GM18519 (cell line): ENCODE results near the gene HAAO.
"Not testable (repeated sequence)": the region's sequence is repeated elsewhere in the genome, so short reads cannot be mapped to it uniquely, and the experiment has no call there.

Source experiments
- ATAC-seq: cut with Tn5 transposase; IDR thresholded peaks from one replicate; pipeline ENCODE4 v1.9.1; 2021; ENCODE audit warnings: mild to moderate bottlenecking, moderate library complexity; ENCODE audit not compliant: unreplicated experiment, low FRiP score

Gene HAAO

DNA sequence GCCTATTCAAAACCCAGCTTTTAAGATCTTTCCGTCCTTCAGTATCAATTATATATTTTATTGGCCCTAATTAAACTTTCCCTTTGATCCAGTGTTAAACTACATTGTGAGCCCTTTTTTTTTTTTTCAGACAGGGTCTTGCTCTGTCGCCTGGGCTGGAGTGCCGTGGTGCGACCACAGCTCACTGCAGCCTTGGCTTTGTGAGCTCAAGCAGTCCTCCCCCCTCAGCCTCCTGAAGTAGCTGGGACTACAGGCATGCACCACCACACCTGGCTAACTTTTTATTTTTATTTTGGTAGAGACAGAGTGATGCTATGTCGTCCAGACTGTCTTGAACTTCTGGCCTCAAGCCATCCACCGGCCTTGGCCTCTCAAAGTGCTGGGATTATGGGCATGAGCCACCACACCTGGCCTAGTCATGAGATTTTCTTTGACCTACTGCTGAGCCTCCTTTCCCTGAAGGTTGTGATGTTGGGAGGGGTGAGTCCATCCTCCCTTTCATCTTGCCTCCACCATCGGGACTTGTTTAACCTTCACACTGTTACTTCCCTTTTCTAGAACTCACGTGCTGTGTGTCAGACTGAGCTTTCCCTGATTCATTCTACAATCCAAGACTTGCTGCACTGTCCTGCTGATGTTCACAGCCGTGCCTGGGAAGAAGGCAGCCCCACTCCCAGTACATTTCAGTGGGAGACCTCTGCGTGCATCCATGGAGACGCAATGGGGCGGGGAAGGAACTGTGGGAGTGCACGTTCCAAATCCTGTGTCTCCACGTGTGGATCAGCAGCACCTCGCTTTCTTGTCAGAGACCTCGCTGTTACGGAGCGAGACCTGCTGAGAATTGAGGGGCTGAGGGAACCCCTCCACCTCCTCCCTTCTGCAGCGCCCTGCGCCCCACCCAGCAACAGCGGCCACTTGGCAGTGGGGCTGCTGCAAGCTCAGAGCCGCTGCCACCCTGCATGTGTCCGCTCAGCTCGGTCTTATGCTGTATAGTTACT, 39.3 kb downstream of the HAAO start:
- ATAC-seq = no peak

DNA sequence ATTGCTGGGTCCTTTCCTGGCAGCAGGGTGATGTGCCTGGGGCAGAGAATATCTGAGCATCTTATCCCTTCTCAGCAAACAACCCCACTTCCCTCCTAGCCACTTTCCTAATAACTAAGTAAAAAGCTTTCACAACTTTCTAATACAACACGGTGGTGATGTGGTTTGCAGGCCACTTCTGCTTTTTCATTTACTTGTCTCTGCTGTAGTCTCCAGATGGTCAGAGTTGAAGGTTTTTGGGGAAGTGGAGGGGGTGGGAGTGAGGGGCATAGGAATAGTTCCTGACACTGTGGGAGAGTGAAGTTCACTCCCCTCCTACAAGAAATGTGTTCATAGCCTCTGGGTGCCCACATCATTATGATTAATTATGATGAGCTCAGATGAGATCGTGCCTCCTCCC, 40.1 kb downstream of the HAAO start:
- ATAC-seq = peak; percentile 73

DNA sequence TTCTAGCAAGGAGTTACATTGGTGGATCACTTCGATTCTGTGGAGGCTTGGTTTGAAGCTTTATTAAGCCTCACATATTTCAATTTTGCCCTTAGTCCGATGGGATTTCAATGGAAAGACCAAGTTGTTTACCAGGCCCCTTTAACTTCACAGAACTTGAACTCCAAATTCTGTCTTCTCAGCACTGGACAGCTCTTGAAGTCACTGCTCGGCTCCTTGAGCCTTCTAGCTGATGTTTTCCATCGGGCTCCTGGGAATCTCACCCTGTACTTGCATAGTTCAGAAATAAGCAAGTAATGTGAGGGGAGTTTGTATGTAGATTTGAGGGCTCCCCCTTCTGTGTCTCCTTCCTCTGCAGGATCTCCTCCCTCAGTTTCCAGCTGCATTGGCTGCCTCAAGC, 43.5 kb downstream of the HAAO start:
- no peak for ATAC-seq

DNA sequence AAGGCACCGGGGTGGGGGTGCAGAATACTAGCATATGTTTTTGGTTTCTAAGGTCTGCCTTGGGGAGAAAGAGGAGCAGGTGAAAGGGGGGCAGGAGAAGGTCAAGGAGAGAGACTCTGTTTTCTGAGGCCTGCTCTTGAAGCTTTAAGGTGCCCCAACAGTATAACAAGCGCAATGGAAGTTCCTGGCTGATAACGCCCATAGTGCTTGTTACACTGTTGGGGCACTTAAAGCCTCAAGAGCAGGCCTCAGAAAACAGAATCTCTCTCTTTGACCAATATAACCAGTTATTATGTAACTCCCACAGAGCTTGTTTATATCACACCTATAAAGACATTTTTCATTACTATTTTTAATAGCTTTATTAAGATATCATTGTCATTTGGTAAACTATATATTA, 45.0 kb downstream of the HAAO start:
- no peak for ATAC-seq

DNA sequence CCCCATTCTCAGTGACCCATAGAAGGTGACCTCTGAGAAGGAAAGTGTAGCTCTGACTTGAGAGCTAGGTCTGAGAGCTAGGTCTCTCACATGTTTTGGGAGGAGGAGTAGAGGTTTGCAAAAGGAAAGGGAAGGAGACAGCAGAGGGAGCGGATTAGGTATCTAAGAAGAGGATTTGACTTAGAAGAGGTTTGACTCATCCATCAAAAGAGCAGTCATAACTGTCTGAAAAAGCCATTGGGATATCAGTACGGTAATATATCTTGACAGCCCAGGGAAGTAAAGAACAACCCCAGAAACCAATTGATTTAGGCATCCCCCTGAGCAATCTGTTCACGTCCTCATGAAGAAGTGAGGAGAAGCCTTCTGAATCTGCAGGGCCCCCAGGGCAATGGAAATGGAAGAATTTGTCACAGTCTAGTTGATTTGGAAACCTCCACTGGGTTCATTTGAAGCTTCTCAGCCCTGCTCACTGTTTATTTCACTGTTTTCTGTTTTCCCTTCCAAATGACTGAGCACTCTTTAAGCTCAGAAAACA, 47.8 kb downstream of the HAAO start:
- no peak for ATAC-seq

DNA sequence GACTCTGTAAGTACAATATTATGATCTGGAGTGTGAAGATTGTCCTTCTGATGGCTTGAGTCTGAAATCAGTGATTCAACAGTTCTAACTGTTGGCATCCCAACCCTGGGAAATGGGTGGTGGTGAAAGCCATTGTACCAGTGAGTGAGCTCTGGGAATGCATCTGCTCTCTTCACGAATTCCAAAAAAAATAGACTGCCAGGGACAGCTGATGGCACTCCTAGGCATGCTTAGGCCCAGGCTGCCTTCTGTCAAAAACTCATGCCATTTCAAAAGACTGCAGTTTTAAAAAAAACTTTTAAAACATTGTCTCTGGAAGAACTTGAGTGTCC, 48.8 kb downstream of the HAAO start:
- ATAC-seq = no peak

DNA sequence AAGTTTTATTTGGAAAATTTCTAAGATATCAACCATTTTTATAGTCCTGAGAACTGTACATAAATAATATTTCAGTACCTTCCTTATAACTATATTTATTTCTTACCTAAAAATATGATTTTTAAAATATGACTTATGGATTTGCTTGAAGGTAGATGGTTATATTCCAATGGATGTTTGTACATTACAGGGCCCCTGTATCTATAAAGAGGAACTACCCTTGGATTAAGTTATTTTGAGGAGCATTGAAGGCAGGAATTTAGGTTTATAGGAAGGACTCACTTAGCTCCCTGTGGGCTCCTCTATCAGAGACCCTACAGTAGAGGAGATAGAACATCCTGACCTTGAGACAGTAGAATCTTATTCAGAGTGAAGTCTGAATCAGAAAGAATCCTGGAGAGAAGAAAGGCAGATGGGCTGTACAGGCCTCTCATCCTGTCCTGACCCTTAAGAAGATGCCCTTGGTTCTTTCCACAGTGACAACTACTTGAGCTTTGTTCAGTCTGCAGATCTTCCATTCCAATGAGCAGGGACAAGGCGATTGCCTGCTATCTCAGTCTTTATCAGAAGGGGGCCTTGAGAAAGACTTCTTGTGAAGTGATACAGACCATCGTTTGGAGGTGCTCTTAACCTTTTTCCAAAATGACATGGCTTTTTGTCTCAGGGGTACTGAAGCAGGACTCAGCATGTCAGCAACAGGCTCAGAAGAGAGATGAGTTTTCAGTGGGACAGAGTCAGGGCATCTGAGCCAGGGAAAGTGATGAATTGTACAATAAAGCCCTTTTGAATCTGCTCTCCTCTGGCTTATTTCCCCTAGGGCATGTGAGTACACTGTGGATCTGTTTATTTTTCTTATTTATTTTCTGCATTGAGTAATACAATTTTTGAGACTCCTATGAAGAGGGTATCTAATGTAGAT, 49.4 kb downstream of the HAAO start:
- ATAC-seq = no peak

DNA sequence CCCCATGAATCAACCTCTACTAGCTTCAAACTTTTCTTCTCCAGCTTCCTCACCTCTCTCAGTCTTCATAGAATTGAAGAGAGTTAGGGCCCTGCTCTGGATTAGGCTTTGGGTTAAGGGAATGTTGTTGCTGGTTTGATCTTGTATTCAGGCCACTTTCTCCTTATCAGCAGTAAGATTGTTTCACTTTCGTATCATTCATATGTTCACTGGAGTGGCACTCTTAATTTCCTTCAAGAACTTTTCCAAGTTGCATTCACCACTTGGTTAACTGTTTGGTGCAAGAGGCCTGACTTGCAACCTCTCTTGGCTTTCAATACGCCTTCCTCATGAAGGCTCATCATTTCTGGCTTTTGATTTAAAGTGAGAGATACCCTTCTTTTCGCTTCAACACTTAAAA, 51.2 kb downstream of the HAAO start:
- ATAC-seq = no peak

DNA sequence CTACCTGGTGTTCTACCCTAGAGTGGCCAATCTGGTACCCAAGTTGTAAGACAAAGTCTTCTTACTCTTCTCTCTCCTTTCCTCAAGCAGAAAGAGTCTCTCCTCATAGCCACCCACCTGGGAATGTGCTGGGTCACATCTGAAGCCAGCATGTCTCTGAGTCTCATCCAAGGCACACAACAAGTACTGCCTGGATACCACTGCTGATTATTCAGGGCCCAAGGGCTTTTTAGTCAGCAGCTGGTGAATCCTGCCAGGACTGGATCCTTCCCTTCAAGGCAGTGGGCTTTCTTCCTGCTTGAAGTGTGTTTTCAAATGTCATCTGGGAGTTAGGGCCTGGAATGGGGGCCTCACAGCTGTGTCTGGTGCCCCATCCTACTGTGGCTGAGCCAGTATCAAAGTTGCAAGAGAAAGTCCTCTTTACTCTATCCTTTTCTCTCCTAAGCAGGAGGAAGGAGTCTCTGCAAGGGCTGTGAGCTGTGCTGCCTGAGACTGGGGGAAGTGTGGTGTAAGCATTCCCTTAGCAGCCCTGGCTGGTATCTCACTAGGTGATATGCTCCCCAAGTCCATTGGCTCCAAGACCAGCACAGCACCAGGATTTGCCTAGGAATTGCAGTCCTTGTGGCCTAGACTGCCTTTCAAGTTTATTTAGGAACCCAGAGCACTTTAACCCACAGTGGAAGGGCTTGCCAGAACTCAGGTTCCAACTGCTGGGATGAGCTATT, 55.6 kb downstream of the HAAO start:
- ATAC-seq = no peak

DNA sequence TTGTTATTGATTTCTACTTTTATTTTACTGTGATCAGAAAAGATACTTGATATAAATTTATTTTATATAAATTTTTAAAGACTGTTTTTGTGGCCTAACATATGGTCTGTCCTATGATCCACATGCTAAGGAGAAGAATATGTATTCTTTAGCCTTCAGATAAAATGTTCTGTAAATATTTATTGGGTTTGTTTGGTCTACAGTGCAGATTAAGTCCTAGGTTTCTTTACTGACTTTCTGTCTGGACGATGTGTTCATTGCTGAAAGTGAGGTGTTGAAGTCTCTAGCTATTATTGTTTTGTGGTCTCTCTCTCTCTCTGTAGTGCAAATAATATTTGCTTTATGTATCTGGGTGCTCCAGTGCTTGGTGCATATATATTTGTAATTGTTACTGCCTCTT, 58.5 kb downstream of the HAAO start:
- no peak for ATAC-seq

DNA sequence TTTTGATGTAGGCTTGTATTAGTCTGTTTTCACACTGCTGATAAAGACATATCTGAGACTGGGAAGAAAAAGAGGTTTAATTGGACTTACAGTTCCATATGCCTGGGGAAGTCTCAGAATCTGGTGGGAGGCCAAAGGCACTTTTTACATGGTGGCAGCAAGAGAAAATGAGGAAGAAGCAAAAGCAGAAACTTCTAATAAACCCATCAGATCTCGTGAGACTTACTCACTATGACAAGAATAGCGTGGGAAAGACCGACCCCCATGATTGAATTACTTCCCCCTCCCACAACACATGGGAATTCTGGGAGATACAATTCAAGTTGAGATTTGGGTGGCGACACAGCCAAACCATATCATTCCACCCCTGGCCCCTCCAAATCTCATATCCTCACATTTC, 61.1 kb downstream of the HAAO start:
- not testable (repeated sequence) for ATAC-seq

DNA sequence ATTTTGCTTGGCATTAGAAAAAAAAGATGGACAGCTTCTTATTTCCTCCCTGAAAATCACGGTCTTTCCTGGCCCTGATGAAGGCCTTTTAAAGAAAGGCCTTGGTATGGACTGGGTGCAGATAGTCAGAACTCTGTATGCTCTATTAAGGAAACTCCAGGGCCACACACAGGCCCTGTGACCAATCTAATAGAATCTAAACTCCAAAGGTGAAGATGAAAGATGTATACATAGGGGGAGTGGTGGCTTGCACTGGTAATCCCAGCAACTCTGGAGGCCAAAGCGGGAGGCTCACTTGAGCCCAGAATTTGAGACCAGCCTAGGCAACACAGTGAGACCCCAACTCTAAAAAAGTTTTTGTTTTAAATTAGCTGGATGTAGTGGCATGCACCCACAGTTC, 65.7 kb downstream of the HAAO start:
- ATAC-seq = no peak

DNA sequence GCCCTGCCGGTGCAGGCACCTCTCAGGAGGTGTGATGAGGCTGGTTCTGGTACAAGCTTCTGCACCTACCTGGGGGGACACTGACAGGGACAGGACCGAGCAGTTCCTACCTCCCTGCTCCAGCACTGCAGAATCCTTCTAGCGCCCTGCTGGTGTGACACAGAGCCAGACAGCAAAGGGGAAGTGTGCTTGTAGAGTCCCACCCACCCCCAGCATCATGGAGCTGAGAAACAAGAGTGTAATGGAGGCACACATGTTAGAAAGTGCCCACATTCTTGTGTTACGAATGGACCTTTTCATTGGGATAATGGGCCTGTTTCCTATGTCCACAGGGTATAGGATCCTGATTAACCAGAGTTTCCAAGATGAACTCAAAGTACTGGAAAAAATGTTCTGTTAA, 66.7 kb downstream of the HAAO start:
- no peak for ATAC-seq

DNA sequence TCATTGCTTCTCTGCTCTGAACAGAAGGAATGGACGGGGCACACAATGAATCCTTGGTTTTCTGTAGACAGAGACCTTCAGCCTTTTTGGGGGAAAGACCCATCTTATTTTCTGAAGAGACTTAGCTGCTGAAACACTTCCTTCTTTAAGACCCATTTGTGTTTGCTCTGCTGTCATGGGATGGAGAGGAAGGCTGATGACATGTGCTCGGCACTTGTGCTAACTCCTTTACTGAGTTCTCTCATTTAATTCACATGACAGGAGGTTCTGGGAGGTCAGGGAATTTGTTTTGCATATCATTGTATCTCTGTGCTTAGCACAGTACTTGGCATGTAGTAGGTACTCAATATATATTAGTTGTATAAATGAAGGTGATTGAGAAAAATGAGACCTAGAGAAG, 67.5 kb downstream of the HAAO start:
- ATAC-seq = no peak

DNA sequence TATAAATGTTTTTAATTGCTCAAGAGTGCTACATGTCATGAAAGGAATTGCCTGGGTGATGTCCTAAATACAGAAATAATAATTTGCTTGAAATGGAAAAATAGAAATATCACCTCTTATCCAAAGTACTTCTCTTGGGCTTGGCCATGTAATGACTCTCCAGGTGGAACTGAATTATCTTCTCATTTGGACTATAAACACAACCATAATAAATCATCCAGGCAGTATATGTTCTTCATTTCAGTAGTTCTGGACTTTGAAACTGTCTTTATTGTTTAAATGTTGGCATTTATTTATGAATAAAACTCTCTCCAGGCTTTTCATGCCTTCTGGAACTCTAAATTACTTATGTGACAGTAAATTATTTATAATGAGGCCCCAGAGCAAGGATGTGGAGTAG, 68.9 kb downstream of the HAAO start:
- ATAC-seq = no peak

DNA sequence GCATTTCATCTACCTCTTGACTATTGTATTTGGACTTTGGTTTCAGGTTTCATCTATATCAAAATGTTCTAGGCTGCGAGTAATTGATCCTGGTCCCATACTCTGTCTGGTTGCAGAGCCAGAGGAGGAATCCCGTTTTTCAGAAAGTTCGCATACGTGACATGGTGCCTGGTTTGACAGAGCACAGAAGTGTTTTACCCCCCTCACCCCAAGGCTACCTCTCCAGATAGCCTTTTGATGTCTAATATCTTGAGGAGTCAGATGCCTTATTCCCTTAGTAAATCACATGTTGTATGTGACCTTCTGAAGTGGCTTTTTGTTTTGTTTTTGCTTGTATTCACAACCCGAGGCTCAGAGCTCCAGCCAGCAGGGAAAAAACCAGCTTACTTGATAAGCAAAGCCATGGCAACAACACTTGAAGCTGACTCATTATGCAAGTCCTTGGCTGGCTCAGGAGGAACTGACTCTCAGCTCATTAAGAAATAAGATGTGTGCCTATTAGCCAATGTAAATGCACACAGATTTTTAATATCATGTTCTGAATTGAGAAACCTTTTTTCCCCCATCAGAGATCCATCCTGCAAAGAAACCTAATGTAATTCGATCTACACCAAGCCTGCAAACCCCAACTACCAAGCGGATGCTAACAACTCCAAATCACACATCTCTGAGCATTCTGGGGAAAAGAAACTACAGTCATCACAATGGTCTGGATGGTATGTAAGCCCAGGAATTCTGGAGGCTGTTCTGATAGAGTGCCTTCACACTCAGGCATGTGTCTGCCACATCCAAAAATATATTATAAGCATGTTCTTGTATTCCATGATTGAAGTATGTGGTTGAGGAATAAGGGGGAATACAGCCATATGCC, 69.8 kb downstream of the HAAO start:
- ATAC-seq = peak; percentile 97

DNA sequence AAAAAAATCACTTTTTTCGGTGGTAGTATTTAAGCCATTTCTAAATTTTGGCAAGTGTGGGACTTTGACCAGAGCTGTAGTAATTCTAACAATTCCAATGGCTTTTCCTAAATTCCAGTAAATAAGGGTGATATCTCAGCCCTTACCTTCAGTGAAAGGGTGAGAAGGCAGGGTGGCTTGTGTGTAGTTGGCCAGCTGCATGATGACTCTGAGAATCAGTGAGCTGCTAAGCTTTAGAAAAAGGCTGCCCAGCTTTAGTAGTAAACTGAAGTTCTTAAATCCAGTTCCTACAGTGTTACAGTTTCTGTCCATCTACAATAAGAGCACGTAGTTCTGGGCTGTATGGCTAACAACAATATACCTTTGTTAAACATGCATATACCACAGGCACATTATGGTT, 70.5 kb downstream of the HAAO start:
- no peak for ATAC-seq
